Activated CD8-positive, alpha-beta memory T cell treated with anti-CD3 and anti-CD28 coated beads for 24 hours (primary cell): Measurements from ENCODE around the gene PYDC1.
"Not testable (repeated sequence)": the region's sequence is repeated elsewhere in the genome, so short reads cannot be mapped to it uniquely, and the experiment has no call there.

Experiments
- DNase-seq: peaks from one replicate; pipeline ENCODE4 v3.0.0-alpha.2; 2020

Gene PYDC1

GRCh38 chr16:31216422-31217135 is at the start of gene PYDC1:
PYDC1 (minus strand) TSS chr16:31217135; CDS start chr16:31217028, 107 bp downstream.
- no peak for DNase-seq

- peak; percentile 85 for DNase-seq
Observed at GRCh38 chr16:31265329-31266245, 48.7 kb upstream of the PYDC1 start.

- no peak for DNase-seq
Observed at GRCh38 chr16:31262084-31262483, 45.1 kb upstream of the PYDC1 start.

- no peak for DNase-seq
Observed at GRCh38 chr16:31260136-31260931, 43.4 kb upstream of the PYDC1 start.

- DNase-seq: no peak
Observed at GRCh38 chr16:31258366-31258765, 41.4 kb upstream of the PYDC1 start.

- DNase-seq: no peak
Observed at GRCh38 chr16:31256466-31256865, 39.5 kb upstream of the PYDC1 start.

- peak; percentile 63 for DNase-seq
Observed at GRCh38 chr16:31253642-31254045, 36.7 kb upstream of the PYDC1 start.

GRCh38 chr16:31251435-31251834 is 34.5 kb upstream of the PYDC1 start:
- no peak for DNase-seq

- DNase-seq: no peak
Observed at GRCh38 chr16:31250782-31251384, 33.9 kb upstream of the PYDC1 start.

GRCh38 chr16:31248344-31248743 is 31.4 kb upstream of the PYDC1 start:
- no peak for DNase-seq

- DNase-seq: no peak
Observed at GRCh38 chr16:31246296-31246695, 29.4 kb upstream of the PYDC1 start.

- DNase-seq: not testable (repeated sequence)
Observed at GRCh38 chr16:31245598-31245997, 28.7 kb upstream of the PYDC1 start.

GRCh38 chr16:31243734-31244670 is 27.1 kb upstream of the PYDC1 start:
- DNase-seq: no peak

- DNase-seq: no peak
Observed at GRCh38 chr16:31242206-31242605, 25.3 kb upstream of the PYDC1 start.

GRCh38 chr16:31238041-31238440 is 21.1 kb upstream of the PYDC1 start:
- DNase-seq: no peak

GRCh38 chr16:31229501-31229900 is 12.6 kb upstream of the PYDC1 start:
- DNase-seq: no peak

GRCh38 chr16:31228206-31228605 is 11.3 kb upstream of the PYDC1 start:
- DNase-seq: no peak

GRCh38 chr16:31225193-31225592 is 8.3 kb upstream of the PYDC1 start:
- no peak for DNase-seq

GRCh38 chr16:31224092-31224955 is 7.4 kb upstream of the PYDC1 start:
- DNase-seq: no peak

- no peak for DNase-seq
Observed at GRCh38 chr16:31223044-31223443, 6.1 kb upstream of the PYDC1 start.
